ENCODE results near the gene TRIO.

TRIO gene

DNA sequence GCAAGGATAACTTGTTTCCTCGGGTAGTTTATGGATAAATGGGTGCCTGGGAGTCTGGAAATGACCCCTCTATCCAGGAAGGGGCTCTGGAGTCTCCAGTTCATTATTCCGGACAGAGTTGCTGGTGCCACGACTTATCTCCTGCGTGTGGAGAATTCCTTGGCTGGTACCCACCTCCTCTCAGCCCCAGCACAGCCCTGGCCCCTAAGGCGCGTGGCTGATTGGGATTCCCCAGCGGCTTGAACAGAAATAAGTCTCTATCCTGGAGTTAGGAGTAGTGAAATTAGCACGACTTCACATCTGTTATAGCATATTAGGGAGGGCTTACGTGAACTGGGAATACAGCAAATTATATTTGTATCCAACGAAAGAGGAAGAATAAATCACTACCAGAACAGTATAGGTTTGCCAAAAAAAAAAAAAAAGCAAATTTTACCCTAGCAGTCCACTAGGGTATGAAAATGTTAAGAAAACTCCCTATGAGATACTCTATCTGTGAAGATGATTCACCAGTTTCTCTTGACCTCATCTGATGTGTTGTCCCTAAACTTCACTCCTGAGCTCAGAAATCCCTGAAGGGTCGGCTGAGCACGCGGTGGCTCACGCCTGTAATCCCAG, 265.9 kb downstream of the TRIO start:
- in situ Hi-C loops (cut with HindIII; ENCODE audit: low pct_ligation_motif_present, low sequenced_read_pairs), result no loop called here
- no peak for TF ChIP-seq CTCF (IDR thresholded peaks at IDR 0.05; ENCODE audit: low read depth, low read length, missing control alignments)
- DNase-seq, result no peak
- Histone ChIP-seq H3K36me3 (replicated peaks) (peaks cover 62% of the 10 kb centered on the region), H3K27me3 (replicated peaks) (no peaks in the 10 kb centered on the region), H3K27ac (peak overlapping the region; percentile 88), H3K4me3 (ENCODE audit: low read depth, low read length) (no peak overlapping the region)

DNA sequence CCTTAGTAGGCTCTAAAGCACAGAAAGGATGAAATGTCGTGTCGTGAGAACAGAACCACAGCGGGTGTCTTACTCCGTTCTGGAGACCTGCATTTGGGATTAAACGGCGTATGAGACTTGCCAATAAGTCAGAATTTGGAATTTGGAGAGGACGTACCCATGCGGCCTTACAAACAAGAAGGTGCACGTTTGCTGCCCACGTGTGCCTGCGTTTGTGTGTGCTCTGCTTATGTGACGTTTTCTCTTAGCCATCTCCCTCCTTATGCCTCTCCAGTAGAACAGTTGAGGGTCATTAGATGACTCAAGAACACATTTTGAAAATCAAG, 266.9 kb downstream of the TRIO start:
- TF ChIP-seq CTCF (IDR thresholded peaks at IDR 0.05; ENCODE audit: low read depth, low read length, missing control alignments), result no peak
- Histone ChIP-seq H3K36me3 (replicated peaks) (peaks cover 70% of the 10 kb centered on the region), H3K27ac (no peak overlapping the region), H3K27me3 (replicated peaks) (no peaks in the 10 kb centered on the region), H3K4me3 (ENCODE audit: low read depth, low read length) (no peak overlapping the region)
- in situ Hi-C loops (cut with HindIII; ENCODE audit: low pct_ligation_motif_present, low sequenced_read_pairs), result no loop called here
- DNase-seq, result no peak

GRCh38 chr5:14410394-14411201, 267.5 kb downstream of the TRIO start:
- Histone ChIP-seq H3K4me3 (ENCODE audit: low read depth, low read length) (no peak overlapping the region), H3K36me3 (replicated peaks) (peaks cover 73% of the 10 kb centered on the region), H3K27ac (peak overlapping the region; percentile 9), H3K27me3 (replicated peaks) (no peaks in the 10 kb centered on the region)
- DNase-seq, result no peak
- no peak for TF ChIP-seq CTCF (IDR thresholded peaks at IDR 0.05; ENCODE audit: low read depth, low read length, missing control alignments)
- in situ Hi-C loops (cut with HindIII; ENCODE audit: low pct_ligation_motif_present, low sequenced_read_pairs), result no loop called here

- no peak for DNase-seq
- TF ChIP-seq CTCF (IDR thresholded peaks at IDR 0.05; ENCODE audit: low read depth, low read length, missing control alignments), result no peak
- Histone ChIP-seq H3K4me3 (ENCODE audit: low read depth, low read length) (no peak overlapping the region), H3K27ac (no peak overlapping the region), H3K27me3 (replicated peaks) (no peaks in the 10 kb centered on the region), H3K36me3 (replicated peaks) (peaks cover 71% of the 10 kb centered on the region)
- in situ Hi-C loops (cut with HindIII; ENCODE audit: low pct_ligation_motif_present, low sequenced_read_pairs), result no loop called here
These were observed 268.1 kb downstream of the TRIO start for GRCh38 chr5:14411216-14411615.

- Histone ChIP-seq H3K36me3 (replicated peaks) (peaks cover 61% of the 10 kb centered on the region), H3K27ac (peak overlapping the region; percentile 52), H3K27me3 (replicated peaks) (no peaks in the 10 kb centered on the region), H3K4me3 (ENCODE audit: low read depth, low read length) (no peak overlapping the region)
- TF ChIP-seq CTCF (IDR thresholded peaks at IDR 0.05; ENCODE audit: low read depth, low read length, missing control alignments), result no peak
- peak; percentile 56 for DNase-seq
- in situ Hi-C loops (cut with HindIII; ENCODE audit: low pct_ligation_motif_present, low sequenced_read_pairs), result no loop called here
These were observed 270.2 kb downstream of the TRIO start for GRCh38 chr5:14413331-14413750.
